ENCODE data around the gene DAAM1. TPM values are rescaled to one million over a fixed set of nuclear protein-coding genes. Genes with fewer than 3 reads are reported as not detected.

The DAAM1 gene
- total and polyA plus RNA-seq, 10 donors = 8.3 to 76.1 (median 35.2) TPM

- TF ChIP-seq POLR2A (IDR thresholded peaks at IDR 0.05) (no peak), CTCF (IDR thresholded peaks at IDR 0.05 in 8 of 11, conservative IDR thresholded peaks at IDR 0.05 in 3 of 11) (no peak), POLR2AphosphoS5 (IDR thresholded peaks at IDR 0.05) (no peak)
- DNase-seq = no peak
- Histone ChIP-seq H3K36me3 (peaks cover 0 to 33% (median 14%) of the 10 kb centered on the region in 6 donors), H3K9me3 (no peaks in the 10 kb centered on the region), H3K27ac (peak overlapping the region in 3 of 8 donors; percentile 2 to 17 (median 12)), H3K4me3 (no peak overlapping the region), H3K27me3 (replicated peaks in 1 of 7) (no peaks in the 10 kb centered on the region), H3K4me1 (peaks cover 0 to 12% (median 0%) of the 10 kb centered on the region in 6 donors)
- intact Hi-C loops (cut with DNase I; ENCODE audit: low total_unique reads) = no loop called here
- WGBS, 5 donors = 57 to 79% (median 77%) methylated on average over 1 of the region's 1 CpG
Measured at GRCh38 chr14:59294662-59294992, 106.2 kb downstream of the DAAM1 start.

- intact Hi-C loops (cut with DNase I; ENCODE audit: low total_unique reads) = no loop called here
- H3K4me1 ChIP-seq = peaks cover 0 to 14% (median 1%) of the 10 kb centered on the region in 6 donors
- H3K4me3 ChIP-seq = no peak overlapping the region
- H3K9me3 ChIP-seq = no peaks in the 10 kb centered on the region
- H3K27ac ChIP-seq = no peak overlapping the region
- TF ChIP-seq CTCF (IDR thresholded peaks at IDR 0.05 in 8 of 11, conservative IDR thresholded peaks at IDR 0.05 in 3 of 11) = no peak
- no peak for TF ChIP-seq POLR2A (IDR thresholded peaks at IDR 0.05)
- TF ChIP-seq POLR2AphosphoS5 (IDR thresholded peaks at IDR 0.05) = no peak
- no peaks in the 10 kb centered on the region for H3K27me3 ChIP-seq (replicated peaks in 1 of 7)
- DNase-seq = no peak
- peaks cover 0 to 31% (median 13%) of the 10 kb centered on the region in 6 donors for H3K36me3 ChIP-seq
Measured at GRCh38 chr14:59295951-59296350, 107.5 kb downstream of the DAAM1 start.

GRCh38 chr14:59296508-59296907, 108.0 kb downstream of the DAAM1 start:
- H3K27me3 ChIP-seq (replicated peaks in 1 of 7) = no peaks in the 10 kb centered on the region
- no peaks in the 10 kb centered on the region for H3K9me3 ChIP-seq
- WGBS, 5 donors = 80 to 93% (median 84%) methylated on average over 2 of the region's 2 CpGs
- DNase-seq = no peak
- H3K4me3 ChIP-seq = no peak overlapping the region
- no peak overlapping the region for H3K27ac ChIP-seq
- peaks cover 0 to 19% (median 6%) of the 10 kb centered on the region in 6 donors for H3K4me1 ChIP-seq
- TF ChIP-seq POLR2AphosphoS5 (IDR thresholded peaks at IDR 0.05) (no peak), CTCF (IDR thresholded peaks at IDR 0.05 in 8 of 11, conservative IDR thresholded peaks at IDR 0.05 in 3 of 11) (no peak)
- peaks cover 0 to 26% (median 8%) of the 10 kb centered on the region in 6 donors for H3K36me3 ChIP-seq
- intact Hi-C loops (cut with DNase I; ENCODE audit: low total_unique reads) = no loop called here

- 46 to 58% (median 54%) methylated on average over 5 of the region's 5 CpGs for WGBS, 5 donors
- TF ChIP-seq POLR2A (IDR thresholded peaks at IDR 0.05) (no peak), POLR2AphosphoS5 (IDR thresholded peaks at IDR 0.05) (no peak), CTCF (IDR thresholded peaks at IDR 0.05 in 8 of 11, conservative IDR thresholded peaks at IDR 0.05 in 3 of 11) (no peak)
- Histone ChIP-seq H3K4me1 (peaks cover 0 to 24% (median 9%) of the 10 kb centered on the region in 6 donors), H3K4me3 (no peak overlapping the region), H3K9me3 (no peaks in the 10 kb centered on the region), H3K27me3 (replicated peaks in 1 of 7) (no peaks in the 10 kb centered on the region), H3K36me3 (peaks cover 0 to 19% (median 2%) of the 10 kb centered on the region in 6 donors), H3K27ac (no peak overlapping the region)
- intact Hi-C loops (cut with DNase I; ENCODE audit: low total_unique reads) = no loop called here
- DNase-seq = no peak
Measured at GRCh38 chr14:59297071-59297776, 108.8 kb downstream of the DAAM1 start.

All from spleen (tissue), 11 donors.